Measurements from ENCODE around the gene DUSP22.

- TF ChIP-seq POLR2AphosphoS5 (IDR thresholded peaks at IDR 0.05) (no peak), CTCF (IDR thresholded peaks at IDR 0.05) (no peak), POLR2A (IDR thresholded peaks at IDR 0.05) (no peak)
Measured at GRCh38 chr6:389622-390021, 97.3 kb downstream of the DUSP22 start.

All from suprapubic skin (tissue), 4 donors.